Measurements from ENCODE around the gene TEX264.

Gene TEX264

GRCh38 chr3:51684971-51685751 is 14.1 kb downstream of the TEX264 start:
- Histone ChIP-seq H3K4me3 (ENCODE audit: low read length) (no peak overlapping the region), H3K9me3 (ENCODE audit: control insufficient read depth, low read length) (no peaks in the 10 kb centered on the region), H3K9ac (ENCODE audit: low read length) (no peak overlapping the region), H3K4me1 (ENCODE audit: control insufficient read depth, insufficient read depth, low read length) (peaks cover 19% of the 10 kb centered on the region), H3K36me3 (ENCODE audit: control insufficient read depth, insufficient read depth, low read length, severe bottlenecking) (peaks cover 44% of the 10 kb centered on the region), H3K27me3 (replicated peaks; ENCODE audit: control insufficient read depth, insufficient read depth, low read length) (no peaks in the 10 kb centered on the region)
- no peak for DNase-seq (ENCODE audit: low read depth)

GRCh38 chr3:51686056-51686455 is 15.0 kb downstream of the TEX264 start:
- Histone ChIP-seq H3K27me3 (replicated peaks; ENCODE audit: control insufficient read depth, insufficient read depth, low read length) (no peaks in the 10 kb centered on the region), H3K4me3 (ENCODE audit: low read length) (no peak overlapping the region), H3K9ac (ENCODE audit: low read length) (no peak overlapping the region), H3K4me1 (ENCODE audit: control insufficient read depth, insufficient read depth, low read length) (peaks cover 17% of the 10 kb centered on the region), H3K9me3 (ENCODE audit: control insufficient read depth, low read length) (no peaks in the 10 kb centered on the region), H3K36me3 (ENCODE audit: control insufficient read depth, insufficient read depth, low read length, severe bottlenecking) (peaks cover 44% of the 10 kb centered on the region)
- DNase-seq (ENCODE audit: low read depth), result no peak

GRCh38 chr3:51686512-51687215 is 15.6 kb downstream of the TEX264 start:
- Histone ChIP-seq H3K9ac (ENCODE audit: low read length) (no peak overlapping the region), H3K36me3 (ENCODE audit: control insufficient read depth, insufficient read depth, low read length, severe bottlenecking) (peaks cover 50% of the 10 kb centered on the region), H3K9me3 (ENCODE audit: control insufficient read depth, low read length) (no peaks in the 10 kb centered on the region), H3K27me3 (replicated peaks; ENCODE audit: control insufficient read depth, insufficient read depth, low read length) (no peaks in the 10 kb centered on the region), H3K4me1 (ENCODE audit: control insufficient read depth, insufficient read depth, low read length) (peaks cover 11% of the 10 kb centered on the region), H3K4me3 (ENCODE audit: low read length) (no peak overlapping the region)
- no peak for DNase-seq (ENCODE audit: low read depth)

- H3K4me3 ChIP-seq (ENCODE audit: low read length), result no peak overlapping the region
- H3K9ac ChIP-seq (ENCODE audit: low read length), result no peak overlapping the region
- DNase-seq (ENCODE audit: low read depth), result peak; percentile 29
- peaks cover 5% of the 10 kb centered on the region for H3K4me1 ChIP-seq (ENCODE audit: control insufficient read depth, insufficient read depth, low read length)
- peaks cover 57% of the 10 kb centered on the region for H3K36me3 ChIP-seq (ENCODE audit: control insufficient read depth, insufficient read depth, low read length, severe bottlenecking)
- H3K9me3 ChIP-seq (ENCODE audit: control insufficient read depth, low read length), result no peaks in the 10 kb centered on the region
- H3K27me3 ChIP-seq (replicated peaks; ENCODE audit: control insufficient read depth, insufficient read depth, low read length), result no peaks in the 10 kb centered on the region
Measured at GRCh38 chr3:51687431-51688205, 16.6 kb downstream of the TEX264 start.

GRCh38 chr3:51688206-51688600 is 17.2 kb downstream of the TEX264 start:
- Histone ChIP-seq H3K9me3 (ENCODE audit: control insufficient read depth, low read length) (no peaks in the 10 kb centered on the region), H3K9ac (ENCODE audit: low read length) (no peak overlapping the region), H3K4me3 (ENCODE audit: low read length) (no peak overlapping the region), H3K36me3 (ENCODE audit: control insufficient read depth, insufficient read depth, low read length, severe bottlenecking) (peaks cover 58% of the 10 kb centered on the region), H3K27me3 (replicated peaks; ENCODE audit: control insufficient read depth, insufficient read depth, low read length) (no peaks in the 10 kb centered on the region), H3K4me1 (ENCODE audit: control insufficient read depth, insufficient read depth, low read length) (peaks cover 5% of the 10 kb centered on the region)
- DNase-seq (ENCODE audit: low read depth), result no peak

- no peak overlapping the region for H3K4me3 ChIP-seq (ENCODE audit: low read length)
- no peak overlapping the region for H3K9ac ChIP-seq (ENCODE audit: low read length)
- H3K36me3 ChIP-seq (ENCODE audit: control insufficient read depth, insufficient read depth, low read length, severe bottlenecking), result peaks cover 40% of the 10 kb centered on the region
- no peaks in the 10 kb centered on the region for H3K27me3 ChIP-seq (replicated peaks; ENCODE audit: control insufficient read depth, insufficient read depth, low read length)
- peaks cover 5% of the 10 kb centered on the region for H3K4me1 ChIP-seq (ENCODE audit: control insufficient read depth, insufficient read depth, low read length)
- DNase-seq (ENCODE audit: low read depth), result no peak
- H3K9me3 ChIP-seq (ENCODE audit: control insufficient read depth, low read length), result no peaks in the 10 kb centered on the region
Measured at GRCh38 chr3:51691021-51691420, 20.0 kb downstream of the TEX264 start.

GRCh38 chr3:51691949-51692348 is 20.9 kb downstream of the TEX264 start:
- H3K27me3 ChIP-seq (replicated peaks; ENCODE audit: control insufficient read depth, insufficient read depth, low read length), result no peaks in the 10 kb centered on the region
- H3K4me3 ChIP-seq (ENCODE audit: low read length), result no peak overlapping the region
- no peaks in the 10 kb centered on the region for H3K9me3 ChIP-seq (ENCODE audit: control insufficient read depth, low read length)
- peaks cover 39% of the 10 kb centered on the region for H3K36me3 ChIP-seq (ENCODE audit: control insufficient read depth, insufficient read depth, low read length, severe bottlenecking)
- H3K9ac ChIP-seq (ENCODE audit: low read length), result no peak overlapping the region
- no peak for DNase-seq (ENCODE audit: low read depth)
- H3K4me1 ChIP-seq (ENCODE audit: control insufficient read depth, insufficient read depth, low read length), result peaks cover 1% of the 10 kb centered on the region

- no peak for DNase-seq (ENCODE audit: low read depth)
- Histone ChIP-seq H3K27me3 (replicated peaks; ENCODE audit: control insufficient read depth, insufficient read depth, low read length) (no peaks in the 10 kb centered on the region), H3K4me1 (ENCODE audit: control insufficient read depth, insufficient read depth, low read length) (no peaks in the 10 kb centered on the region), H3K9ac (ENCODE audit: low read length) (no peak overlapping the region), H3K36me3 (ENCODE audit: control insufficient read depth, insufficient read depth, low read length, severe bottlenecking) (peaks cover 40% of the 10 kb centered on the region), H3K4me3 (ENCODE audit: low read length) (no peak overlapping the region), H3K9me3 (ENCODE audit: control insufficient read depth, low read length) (no peaks in the 10 kb centered on the region)
Measured at GRCh38 chr3:51692980-51693395, 21.9 kb downstream of the TEX264 start.

GRCh38 chr3:51696954-51697353 is 25.9 kb downstream of the TEX264 start:
- Histone ChIP-seq H3K9ac (ENCODE audit: low read length) (no peak overlapping the region), H3K9me3 (ENCODE audit: control insufficient read depth, low read length) (no peaks in the 10 kb centered on the region), H3K27me3 (replicated peaks; ENCODE audit: control insufficient read depth, insufficient read depth, low read length) (no peaks in the 10 kb centered on the region), H3K4me1 (ENCODE audit: control insufficient read depth, insufficient read depth, low read length) (no peaks in the 10 kb centered on the region), H3K4me3 (ENCODE audit: low read length) (no peak overlapping the region), H3K36me3 (ENCODE audit: control insufficient read depth, insufficient read depth, low read length, severe bottlenecking) (peaks cover 52% of the 10 kb centered on the region)
- no peak for DNase-seq (ENCODE audit: low read depth)

- Histone ChIP-seq H3K27me3 (replicated peaks; ENCODE audit: control insufficient read depth, insufficient read depth, low read length) (no peaks in the 10 kb centered on the region), H3K4me3 (ENCODE audit: low read length) (no peak overlapping the region), H3K9me3 (ENCODE audit: control insufficient read depth, low read length) (no peaks in the 10 kb centered on the region), H3K9ac (ENCODE audit: low read length) (no peak overlapping the region), H3K36me3 (ENCODE audit: control insufficient read depth, insufficient read depth, low read length, severe bottlenecking) (peaks cover 55% of the 10 kb centered on the region), H3K4me1 (ENCODE audit: control insufficient read depth, insufficient read depth, low read length) (no peaks in the 10 kb centered on the region)
- no peak for DNase-seq (ENCODE audit: low read depth)
Measured at GRCh38 chr3:51698209-51698608, 27.2 kb downstream of the TEX264 start.

GRCh38 chr3:51700403-51700802 is 29.4 kb downstream of the TEX264 start:
- Histone ChIP-seq H3K36me3 (ENCODE audit: control insufficient read depth, insufficient read depth, low read length, severe bottlenecking) (peaks cover 58% of the 10 kb centered on the region), H3K27me3 (replicated peaks; ENCODE audit: control insufficient read depth, insufficient read depth, low read length) (no peaks in the 10 kb centered on the region), H3K4me1 (ENCODE audit: control insufficient read depth, insufficient read depth, low read length) (no peaks in the 10 kb centered on the region), H3K9ac (ENCODE audit: low read length) (no peak overlapping the region), H3K4me3 (ENCODE audit: low read length) (no peak overlapping the region), H3K9me3 (ENCODE audit: control insufficient read depth, low read length) (no peaks in the 10 kb centered on the region)
- no peak for DNase-seq (ENCODE audit: low read depth)

All from adipocyte (in vitro differentiated cells).